IMR-90 (cell line): ENCODE results near the gene BTK. TPM values are rescaled to one million over a fixed set of nuclear protein-coding genes. Genes with fewer than 3 reads are reported as not detected.
A peak's percentile ranks its signal among the peaks of the same experiment; 100 is the strongest.

Experiments used
- ATAC-seq: fragments of 200-7000 bp; cut with Tn5 transposase; 2 replicates; pipeline ENCODE4 v1.9.1; 2020; ENCODE audit warnings: low read depth, mild to moderate bottlenecking, moderate library complexity
- BruUV-seq: library from RNA; stranded (reverse); fragments of 400-500 nt; replicated peaks from 2 replicates; lab custom pipeline; 2021; lab: Mats Ljungman, UMichigan
- CTCF ChIA-PET: fragments of 300-600 bp; formaldehyde crosslinking; extraction: SDS; loops from one replicate; lab custom pipeline; 2021; ENCODE audit warnings: antibody characterized with exemption; lab: Yijun Ruan, JAX
- POLR2A ChIA-PET: fragments of 300-600 bp; sonication (Branson Sonifier 250); formaldehyde crosslinking; loops from one replicate; lab custom pipeline; 2022; ENCODE audit warnings: antibody characterized with exemption; ENCODE audit not compliant: unreplicated experiment; lab: Charles Lee
- DNase-seq: peaks from one replicate; pipeline ENCODE4 v3.0.0; 2013
- H2AFZ ChIP-seq: replicated peaks from 2 replicates; pipeline ENCODE3; 2013; ENCODE audit warnings: low read length, mild to moderate bottlenecking; ENCODE audit not compliant: poor library complexity
- H2AK5ac ChIP-seq: 2 replicates; pipeline ENCODE4 v1.6.1; 2013; ENCODE audit warnings: low read depth, low read length, inconsistent platforms
- H2AK9ac ChIP-seq: replicated peaks from 2 replicates; pipeline ENCODE3; 2013; ENCODE audit warnings: mild to moderate bottlenecking, low read depth, low read length, moderate library complexity; ENCODE audit not compliant: poor library complexity
- H2BK120ac ChIP-seq: 2 replicates; pipeline ENCODE4 v1.6.1; 2013; ENCODE audit warnings: low read depth, low read length, inconsistent platforms
- H2BK15ac ChIP-seq: 3 replicates; pipeline ENCODE4 v1.6.1; 2013; ENCODE audit warnings: low read depth, low read length, inconsistent platforms
- H2BK20ac ChIP-seq: 2 replicates; pipeline ENCODE4 v1.6.1; 2013; ENCODE audit warnings: low read depth, mild to moderate bottlenecking, inconsistent platforms, low read length, moderate library complexity
- H2BK5ac ChIP-seq: 2 replicates; pipeline ENCODE4 v1.6.1; 2013; ENCODE audit warnings: mild to moderate bottlenecking, low read depth, low read length, inconsistent platforms; ENCODE audit not compliant: poor library complexity, severe bottlenecking
- H3K14ac ChIP-seq: replicated peaks from 2 replicates; pipeline ENCODE4 v1.6.1; 2013; ENCODE audit warnings: low read depth, low read length, inconsistent platforms
- H3K18ac ChIP-seq: 2 replicates; pipeline ENCODE4 v1.6.1; 2013; ENCODE audit warnings: low read depth, low read length, control low read depth
- H3K23ac ChIP-seq: 2 replicates; pipeline ENCODE4 v1.6.1; 2013; ENCODE audit warnings: low read depth, low read length, inconsistent platforms
- H3K27ac ChIP-seq: 2 replicates; pipeline ENCODE4 v1.5.1; 2013; ENCODE audit warnings: mild to moderate bottlenecking, control low read depth, low read length; ENCODE audit not compliant: insufficient read depth
- H3K27me3 ChIP-seq: 2 replicates; pipeline ENCODE4 v1.6.1; 2013; ENCODE audit warnings: low read length; ENCODE audit not compliant: control insufficient read depth, insufficient read depth
- H3K36me3 ChIP-seq: 2 replicates; pipeline ENCODE4 v1.6.1; 2013; ENCODE audit warnings: low read length, mixed read lengths; ENCODE audit not compliant: control insufficient read depth, insufficient read depth
- H3K4ac ChIP-seq: 2 replicates; pipeline ENCODE4 v1.6.1; 2013; ENCODE audit warnings: low read depth, low read length, inconsistent platforms
- H3K4me1 ChIP-seq: 2 replicates; pipeline ENCODE4 v1.6.1; 2013; ENCODE audit warnings: low read length, mixed read lengths; ENCODE audit not compliant: control insufficient read depth, insufficient read depth
- H3K4me2 ChIP-seq: 2 replicates; pipeline ENCODE4 v1.6.1; 2013; ENCODE audit warnings: low read depth, mild to moderate bottlenecking, control low read depth, low read length, moderate library complexity
- H3K4me3 ChIP-seq: 2 replicates; pipeline ENCODE4 v1.5.1; 2013; ENCODE audit warnings: low read depth, mild to moderate bottlenecking, control low read depth, low read length, moderate library complexity; ENCODE audit not compliant: insufficient read depth
- H3K56ac ChIP-seq: 2 replicates; pipeline ENCODE4 v1.6.1; 2013; ENCODE audit warnings: low read length, inconsistent platforms; ENCODE audit not compliant: insufficient read depth; ENCODE audit errors: extremely low read depth
- H3K79me1 ChIP-seq, 2 experiments: 2 replicates each; pipeline ENCODE4 v1.6.1; 2013; ENCODE audit warnings: low read length in 2 of 2, inconsistent platforms in 1 of 2, low read depth in 1 of 2
- H3K9ac ChIP-seq: 2 replicates; pipeline ENCODE4 v1.6.1; 2013; ENCODE audit warnings: low read depth, low read length, control low read depth
- H3K9me1 ChIP-seq: 2 replicates; pipeline ENCODE4 v1.6.1; 2013; ENCODE audit warnings: low read length, inconsistent platforms; ENCODE audit not compliant: insufficient read depth
- H3K9me3 ChIP-seq: 2 replicates; pipeline ENCODE4 v1.6.1; 2013; ENCODE audit warnings: low read length; ENCODE audit not compliant: control insufficient read depth, insufficient read depth
- H4K20me1 ChIP-seq: 2 replicates; pipeline ENCODE4 v1.6.1; 2013; ENCODE audit warnings: low read length, inconsistent platforms; ENCODE audit not compliant: insufficient read depth
- H4K5ac ChIP-seq: 2 replicates; pipeline ENCODE4 v1.6.1; 2013; ENCODE audit warnings: mild to moderate bottlenecking, low read depth, low read length, control low read depth
- H4K8ac ChIP-seq, 2 experiments: 2 replicates each; pipeline ENCODE4 v1.6.1; 2013; ENCODE audit warnings: low read depth in 2 of 2, low read length in 2 of 2, control low read depth in 1 of 2, inconsistent platforms in 1 of 2
- H4K91ac ChIP-seq: 2 replicates; pipeline ENCODE4 v1.6.1; 2013; ENCODE audit warnings: low read depth, low read length, inconsistent platforms; ENCODE audit not compliant: insufficient read depth
- CEBPB ChIP-seq: IDR thresholded peaks from 2 replicates; pipeline ENCODE4 v1.6.1; 2012; ENCODE audit warnings: low read depth, low read length, improper control_type of control experiment
- CHD1 ChIP-seq: IDR thresholded peaks from 2 replicates; pipeline ENCODE4 v1.6.1; 2012; ENCODE audit warnings: low read depth, low read length, improper control_type of control experiment
- CTCF ChIP-seq: conservative IDR thresholded peaks from 2 replicates; pipeline ENCODE4 v1.5.1; 2012; ENCODE audit warnings: mild to moderate bottlenecking, low read depth, low read length, improper control_type of control experiment
- ELK1 ChIP-seq: fragments of 150-350 bp; IDR thresholded peaks from 2 replicates; pipeline ENCODE4 v1.6.1; 2016; ENCODE audit warnings: low read depth, mild to moderate bottlenecking, low read length, moderate library complexity, borderline replicate concordance
- FOS ChIP-seq: fragments of 150-350 bp; IDR thresholded peaks from 2 replicates; pipeline ENCODE4 v1.6.1; 2016; ENCODE audit warnings: low read depth, low read length
- MAFK ChIP-seq: IDR thresholded peaks from 2 replicates; pipeline ENCODE4 v1.6.1; 2012; ENCODE audit warnings: low read depth, low read length, improper control_type of control experiment
- MAZ ChIP-seq: IDR thresholded peaks from 2 replicates; pipeline ENCODE4 v1.6.1; 2012; ENCODE audit warnings: low read depth, mild to moderate bottlenecking, low read length, improper control_type of control experiment, moderate library complexity, borderline replicate concordance
- MXI1 ChIP-seq: IDR thresholded peaks from 2 replicates; pipeline ENCODE4 v1.6.1; 2012; ENCODE audit warnings: low read depth, mild to moderate bottlenecking, low read length, moderate library complexity, borderline replicate concordance
- NFE2L2 ChIP-seq: fragments of 150-350 bp; IDR thresholded peaks from 2 replicates; pipeline ENCODE4 v1.6.1; 2016; ENCODE audit warnings: low read depth, mild to moderate bottlenecking, low read length
- POLR2A ChIP-seq: IDR thresholded peaks from 2 replicates; pipeline ENCODE4 v1.6.1; 2012; ENCODE audit warnings: mild to moderate bottlenecking, low read depth, low read length
- RAD21 ChIP-seq: IDR thresholded peaks from 2 replicates; pipeline ENCODE4 v1.6.1; 2012; ENCODE audit warnings: low read length, improper control_type of control experiment
- RCOR1 ChIP-seq: IDR thresholded peaks from 2 replicates; pipeline ENCODE4 v1.6.1; 2012; ENCODE audit warnings: mild to moderate bottlenecking, low read length, improper control_type of control experiment; ENCODE audit not compliant: insufficient replicate concordance
- RFX5 ChIP-seq: IDR thresholded peaks from 2 replicates; pipeline ENCODE4 v1.8.0; 2012; ENCODE audit warnings: low read depth, mild to moderate bottlenecking, low read length, moderate library complexity
- SMC3 ChIP-seq: fragments of 150-350 bp; IDR thresholded peaks from 2 replicates; pipeline ENCODE4 v1.6.1; 2016; ENCODE audit warnings: low read depth, mild to moderate bottlenecking, antibody characterized with exemption, low read length, moderate library complexity
- USF2 ChIP-seq: fragments of 150-350 bp; IDR thresholded peaks from 2 replicates; pipeline ENCODE4 v1.6.1; 2017; ENCODE audit warnings: mild to moderate bottlenecking, antibody characterized with exemption, low read length, low read depth
- WGBS, 2 experiments: methylation state at CpG; one replicate each; pipeline versions ENCODE4 v1.1.5 to v1.1.7; 2013; ENCODE audit warnings: missing lambda C conversion rate in 2 of 2; ENCODE audit not compliant: insufficient read length in 1 of 2; ENCODE audit errors: extremely low coverage in 2 of 2; 5-methylcytosine and 5-hydroxymethylcytosine counted together
- dilution Hi-C: fragments of 300-500 bp; cut with HindIII; formaldehyde crosslinking; loops from one replicate; pipeline ENCODE4 v1.14.3; 2018; ENCODE audit warnings: low sequenced_read_pairs; ENCODE audit not compliant: unreplicated experiment
- in situ Hi-C: fragments of 300-500 bp; cut with MboI; formaldehyde crosslinking; loops from 3 replicates; pipeline ENCODE4 v1.14.3; 2019; ENCODE audit warnings: low sequenced_read_pairs, inconsistent platforms, mixed read lengths
- intact Hi-C: fragments of 100-400 bp; cut with micrococcal nuclease; formaldehyde crosslinking; loops from 2 replicates; pipeline ENCODE4 v1.10.0; 2022
- polyA plus RNA-seq, 3 experiments: library from polyadenylated mRNA; depleted of rRNA; stranded (reverse); fragments of >200 nt; gene quantifications; 2 replicates each; pipeline ENCODE4 v1.2.3, GENCODE V29; 2012; ENCODE audit warnings: low replicate concordance in 1 of 3
- total RNA-seq: library from RNA; depleted of rRNA; stranded (reverse); fragments of >200 nt; gene quantifications from 2 replicates; pipeline ENCODE4 v1.2.3, GENCODE V29; 2012

The BTK gene
- total and polyA plus RNA-seq, 2 of the 4 experiments (the other 2 are of a cell fraction), result not detected

GRCh38 chrX:101349193-101349562, 36.8 kb downstream of the BTK start:
- Histone ChIP-seq H2BK15ac (no peak overlapping the region), H3K36me3 (no peaks in the 10 kb centered on the region), H3K9me1 (no peaks in the 10 kb centered on the region), H3K79me1 (no peaks in the 10 kb centered on the region; a peak in 1 of 4 replicates), H2BK20ac (no peak overlapping the region), H3K9ac (peak overlapping the region; percentile 99; the same call in 1 of the 2 replicates), H3K14ac (no peak overlapping the region), H3K4ac (no peak overlapping the region), H3K4me2 (peak overlapping the region; percentile 84), H2AFZ (peak overlapping the region; percentile 4), H3K27me3 (peaks cover 2% of the 10 kb centered on the region; the same call in 1 of the 2 replicates), H3K56ac (no peak overlapping the region), H4K8ac (peak overlapping the region; percentile 4 to 63; a peak in 3 of 4 replicates), H2BK5ac (no peak overlapping the region), H3K9me3 (no peaks in the 10 kb centered on the region), H2AK9ac (no peak overlapping the region), H2BK120ac (no peak overlapping the region), H3K23ac (no peak overlapping the region), H3K27ac (peak overlapping the region; percentile 100; the same call in 1 of the 2 replicates), H4K91ac (no peak overlapping the region), H4K5ac (no peak overlapping the region), H3K18ac (no peak overlapping the region), H4K20me1 (0 out of 2 replicates have a peak, but pooled peaks cover 3% of the 10 kb centered on the region), H3K4me3 (peak overlapping the region; percentile 100), H2AK5ac (no peak overlapping the region), H3K4me1 (no peaks in the 10 kb centered on the region)
- DNase-seq, result no peak
- intact Hi-C loops (loop anchor here (1.0 kb wide), 1 partner anchor 41 kb away; no protein-coding TSS in a partner anchor), dilution Hi-C loops (no loop called here), in situ Hi-C loops (no loop called here)
- POLR2A ChIA-PET, result no interaction called here
- TF ChIP-seq MXI1, result no peak
- TF ChIP-seq MAZ, result no peak
- TF ChIP-seq RFX5, result no peak
- TF ChIP-seq USF2, result no peak
- no peak for TF ChIP-seq CEBPB
- TF ChIP-seq CTCF, result no peak
- no peak for TF ChIP-seq FOS
- no peak for TF ChIP-seq ELK1
- no peak for TF ChIP-seq NFE2L2
- no peak for TF ChIP-seq MAFK
- no peak for TF ChIP-seq CHD1
- no peak for TF ChIP-seq POLR2A
- TF ChIP-seq RCOR1, result no peak
- TF ChIP-seq RAD21, result no peak
- TF ChIP-seq SMC3, result no peak
- no peak for ATAC-seq
- BruUV-seq, result no TSS peak
- 40% methylated on average over 1 of the region's 4 CpGs; no CpG with 5 or more reads in 1 of the 2 experiments for WGBS, 2 experiments
- CTCF ChIA-PET, result no interaction called here
